ENCODE data around the gene ZNF420.

DNA sequence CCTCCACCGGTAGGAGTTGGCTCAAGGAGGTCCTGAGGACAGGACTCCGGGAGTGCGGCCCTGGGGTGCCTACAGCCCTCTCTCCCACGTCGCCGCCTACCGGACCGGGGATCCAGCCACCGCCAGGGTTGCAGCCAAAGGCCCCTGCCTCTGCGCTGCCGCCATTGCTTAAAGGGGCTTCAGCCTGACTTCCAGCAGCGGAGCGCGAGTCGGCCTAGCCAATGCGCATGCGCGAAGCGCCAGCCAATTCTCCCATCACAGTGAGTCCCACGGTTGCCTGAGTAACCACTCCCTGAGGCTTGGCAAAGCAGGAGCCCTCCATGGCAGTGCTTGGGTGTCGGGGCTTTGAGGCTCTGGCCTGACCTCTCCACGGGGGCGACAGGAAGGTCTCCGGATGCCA lies 21.5 kb upstream of the ZNF420 start:
- TF ChIP-seq, protein P1, sequence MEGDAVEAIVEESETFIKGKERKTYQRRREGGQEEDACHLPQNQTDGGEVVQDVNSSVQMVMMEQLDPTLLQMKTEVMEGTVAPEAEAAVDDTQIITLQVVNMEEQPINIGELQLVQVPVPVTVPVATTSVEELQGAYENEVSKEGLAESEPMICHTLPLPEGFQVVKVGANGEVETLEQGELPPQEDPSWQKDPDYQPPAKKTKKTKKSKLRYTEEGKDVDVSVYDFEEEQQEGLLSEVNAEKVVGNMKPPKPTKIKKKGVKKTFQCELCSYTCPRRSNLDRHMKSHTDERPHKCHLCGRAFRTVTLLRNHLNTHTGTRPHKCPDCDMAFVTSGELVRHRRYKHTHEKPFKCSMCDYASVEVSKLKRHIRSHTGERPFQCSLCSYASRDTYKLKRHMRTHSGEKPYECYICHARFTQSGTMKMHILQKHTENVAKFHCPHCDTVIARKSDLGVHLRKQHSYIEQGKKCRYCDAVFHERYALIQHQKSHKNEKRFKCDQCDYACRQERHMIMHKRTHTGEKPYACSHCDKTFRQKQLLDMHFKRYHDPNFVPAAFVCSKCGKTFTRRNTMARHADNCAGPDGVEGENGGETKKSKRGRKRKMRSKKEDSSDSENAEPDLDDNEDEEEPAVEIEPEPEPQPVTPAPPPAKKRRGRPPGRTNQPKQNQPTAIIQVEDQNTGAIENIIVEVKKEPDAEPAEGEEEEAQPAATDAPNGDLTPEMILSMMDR (tag by site-specific recombination; IDR thresholded peaks at IDR 0.05) = no peak
- no peak for TF ChIP-seq SP2 (tag by site-specific recombination; IDR thresholded peaks at IDR 0.05)
- TF ChIP-seq ZSCAN30 (tag by site-specific recombination; IDR thresholded peaks at IDR 0.05) = no peak
- TF ChIP-seq, protein P2, sequence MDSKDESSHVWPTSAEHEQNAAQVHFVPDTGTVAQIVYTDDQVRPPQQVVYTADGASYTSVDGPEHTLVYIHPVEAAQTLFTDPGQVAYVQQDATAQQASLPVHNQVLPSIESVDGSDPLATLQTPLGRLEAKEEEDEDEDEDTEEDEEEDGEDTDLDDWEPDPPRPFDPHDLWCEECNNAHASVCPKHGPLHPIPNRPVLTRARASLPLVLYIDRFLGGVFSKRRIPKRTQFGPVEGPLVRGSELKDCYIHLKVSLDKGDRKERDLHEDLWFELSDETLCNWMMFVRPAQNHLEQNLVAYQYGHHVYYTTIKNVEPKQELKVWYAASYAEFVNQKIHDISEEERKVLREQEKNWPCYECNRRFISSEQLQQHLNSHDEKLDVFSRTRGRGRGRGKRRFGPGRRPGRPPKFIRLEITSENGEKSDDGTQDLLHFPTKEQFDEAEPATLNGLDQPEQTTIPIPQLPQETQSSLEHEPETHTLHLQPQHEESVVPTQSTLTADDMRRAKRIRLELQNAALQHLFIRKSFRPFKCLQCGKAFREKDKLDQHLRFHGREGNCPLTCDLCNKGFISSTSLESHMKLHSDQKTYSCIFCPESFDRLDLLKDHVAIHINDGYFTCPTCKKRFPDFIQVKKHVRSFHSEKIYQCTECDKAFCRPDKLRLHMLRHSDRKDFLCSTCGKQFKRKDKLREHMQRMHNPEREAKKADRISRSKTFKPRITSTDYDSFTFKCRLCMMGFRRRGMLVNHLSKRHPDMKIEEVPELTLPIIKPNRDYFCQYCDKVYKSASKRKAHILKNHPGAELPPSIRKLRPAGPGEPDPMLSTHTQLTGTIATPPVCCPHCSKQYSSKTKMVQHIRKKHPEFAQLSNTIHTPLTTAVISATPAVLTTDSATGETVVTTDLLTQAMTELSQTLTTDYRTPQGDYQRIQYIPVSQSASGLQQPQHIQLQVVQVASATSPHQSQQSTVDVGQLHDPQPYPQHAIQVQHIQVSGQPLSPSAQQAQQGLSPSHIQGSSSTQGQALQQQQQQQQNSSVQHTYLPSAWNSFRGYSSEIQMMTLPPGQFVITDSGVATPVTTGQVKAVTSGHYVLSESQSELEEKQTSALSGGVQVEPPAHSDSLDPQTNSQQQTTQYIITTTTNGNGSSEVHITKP (tag by site-specific recombination; IDR thresholded peaks at IDR 0.05) = no peak
- no peak for TF ChIP-seq ZNF292 (tag by site-specific recombination; IDR thresholded peaks at IDR 0.05; ENCODE audit: borderline replicate concordance, low read depth)
- no peak for TF ChIP-seq SP3 (tag by site-specific recombination; IDR thresholded peaks at IDR 0.05)
- TF ChIP-seq, protein P3, sequence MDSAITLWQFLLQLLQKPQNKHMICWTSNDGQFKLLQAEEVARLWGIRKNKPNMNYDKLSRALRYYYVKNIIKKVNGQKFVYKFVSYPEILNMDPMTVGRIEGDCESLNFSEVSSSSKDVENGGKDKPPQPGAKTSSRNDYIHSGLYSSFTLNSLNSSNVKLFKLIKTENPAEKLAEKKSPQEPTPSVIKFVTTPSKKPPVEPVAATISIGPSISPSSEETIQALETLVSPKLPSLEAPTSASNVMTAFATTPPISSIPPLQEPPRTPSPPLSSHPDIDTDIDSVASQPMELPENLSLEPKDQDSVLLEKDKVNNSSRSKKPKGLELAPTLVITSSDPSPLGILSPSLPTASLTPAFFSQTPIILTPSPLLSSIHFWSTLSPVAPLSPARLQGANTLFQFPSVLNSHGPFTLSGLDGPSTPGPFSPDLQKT (IDR thresholded peaks at IDR 0.05; ENCODE audit: borderline replicate concordance, low read depth, low read length) = no peak
- no peak for TF ChIP-seq ZNF423 (tag by site-specific recombination; IDR thresholded peaks at IDR 0.05)
- TF ChIP-seq YY1 (tag by site-specific recombination; IDR thresholded peaks at IDR 0.05) = no peak
- TF ChIP-seq ZNF404 (tag by site-specific recombination; IDR thresholded peaks at IDR 0.05) = no peak
